DMS53 (cell line): ENCODE data around the gene JAK1.
"Not testable (repeated sequence)": the region's sequence is repeated elsewhere in the genome, so short reads cannot be mapped to it uniquely, and the experiment has no call there.

Source experiments
- DNase-seq: peaks from one replicate; lab custom pipeline; 2025; lab: John Stamatoyannopoulos, UW

Gene JAK1

DNA sequence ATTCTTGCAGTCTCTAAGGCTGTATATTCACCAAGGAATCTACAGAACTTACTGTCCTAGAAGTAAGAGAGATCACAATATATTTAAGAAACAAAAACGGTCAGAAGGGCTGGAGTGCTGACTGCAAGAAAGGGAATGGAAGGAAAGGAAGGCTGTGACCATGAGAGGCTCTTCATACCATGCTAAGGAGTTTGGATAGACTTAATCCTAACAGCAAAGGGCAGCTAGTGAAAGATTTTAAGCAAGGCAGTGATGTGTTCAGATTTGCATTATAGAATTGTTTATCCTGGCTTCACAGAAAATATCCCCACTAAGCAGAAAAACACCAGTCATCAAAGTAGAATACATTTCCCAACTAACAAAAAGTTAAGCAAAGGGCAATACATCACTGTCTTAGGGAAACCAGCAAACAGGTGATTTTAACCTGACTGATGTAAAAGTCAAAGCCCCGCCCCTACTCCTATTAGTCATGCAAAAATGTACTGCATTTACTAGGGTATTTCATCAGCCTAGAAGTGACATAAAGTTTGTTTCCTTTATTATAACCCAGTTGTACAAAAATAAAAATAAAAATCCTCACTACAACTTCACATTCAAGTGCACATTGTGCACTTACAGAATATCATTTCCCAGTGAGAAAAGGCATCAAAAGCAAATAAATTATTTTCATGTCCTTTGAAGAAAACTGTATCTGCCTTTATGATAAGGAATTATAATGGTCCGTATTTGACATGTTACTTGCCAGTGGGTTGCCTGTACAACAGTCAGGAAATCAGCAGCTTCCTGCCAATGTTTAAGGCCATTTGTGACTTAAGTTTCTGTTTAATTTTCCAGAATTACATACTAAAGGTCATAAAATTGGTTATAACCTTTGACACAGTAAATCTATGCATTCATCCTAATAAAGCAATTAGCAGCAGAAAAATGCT lies 17.2 kb downstream of the JAK1 start:
- peak; percentile 46 for DNase-seq

DNA sequence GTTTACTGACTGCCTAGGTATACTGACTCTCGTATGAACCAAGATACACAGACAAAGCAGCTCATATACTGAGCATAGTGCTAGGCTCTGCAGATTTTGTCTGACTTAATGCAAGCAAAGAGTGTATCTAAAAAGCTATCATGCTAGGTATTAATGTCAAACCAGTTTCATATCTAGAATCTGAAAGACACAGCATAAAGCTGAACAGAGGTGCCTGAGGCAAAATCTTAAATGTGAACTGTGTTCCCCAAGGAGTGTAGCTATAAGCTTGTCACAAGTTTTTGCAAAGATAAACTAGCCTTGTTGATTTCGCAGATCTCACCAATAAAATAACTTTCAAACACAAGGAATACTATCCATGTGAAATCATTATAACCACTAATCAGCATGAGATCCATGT lies 18.1 kb downstream of the JAK1 start:
- DNase-seq: no peak

DNA sequence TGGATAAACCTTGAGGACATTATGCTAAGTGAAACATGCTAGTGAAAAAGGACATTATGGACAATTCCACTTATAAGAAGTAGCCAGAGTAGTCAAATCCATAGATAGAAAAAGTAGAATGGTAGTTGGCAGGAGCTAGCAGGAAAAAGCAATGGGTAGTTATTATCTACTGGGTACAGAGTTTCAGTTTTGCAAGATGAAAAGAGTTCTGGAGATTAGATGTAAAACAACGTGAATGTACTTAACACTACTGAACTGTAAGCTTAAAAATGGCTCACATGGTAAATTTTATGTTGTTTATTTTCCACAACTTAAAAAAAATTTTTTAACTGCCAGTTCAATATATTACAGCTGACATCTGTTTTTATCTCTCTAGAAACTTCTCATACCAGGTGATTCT lies 19.4 kb downstream of the JAK1 start:
- no peak for DNase-seq

DNA sequence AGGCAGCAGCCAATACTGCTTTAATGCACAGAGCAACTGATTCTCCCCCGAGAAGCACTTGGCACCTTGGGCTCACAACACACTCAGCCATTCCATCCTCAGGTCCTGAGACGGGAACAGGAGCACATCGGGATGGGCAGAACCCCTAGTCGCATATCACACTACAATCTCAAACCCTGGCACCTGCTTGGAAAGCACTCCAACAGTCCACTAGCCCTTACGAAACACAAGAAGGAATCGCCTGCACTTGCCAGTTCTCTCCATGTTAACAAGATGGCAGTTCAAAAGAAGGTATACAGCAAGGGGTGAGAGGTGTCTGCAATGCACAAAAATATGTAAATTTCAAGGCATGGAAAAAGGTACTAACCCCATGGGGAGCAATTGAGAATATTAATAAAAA lies 21.4 kb downstream of the JAK1 start:
- DNase-seq: no peak

DNA sequence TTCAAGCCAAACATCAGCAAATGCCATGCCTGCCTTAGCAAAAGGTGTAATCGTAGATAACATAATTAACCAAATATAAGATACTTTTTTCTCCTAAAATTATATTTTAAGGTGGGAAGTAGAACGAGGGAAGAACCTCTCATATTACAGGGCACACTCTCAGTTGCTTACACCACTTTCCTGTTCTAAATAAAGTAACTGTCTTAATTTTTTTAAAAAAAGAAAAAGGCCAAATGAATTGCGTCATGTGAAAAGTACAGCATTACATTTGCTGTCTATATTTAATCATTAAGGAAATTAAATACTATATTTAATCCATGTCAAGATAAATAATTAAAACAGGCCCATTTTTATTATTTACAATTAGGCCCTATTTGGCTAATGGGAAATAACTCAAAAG lies 23.7 kb downstream of the JAK1 start:
- DNase-seq: no peak

DNA sequence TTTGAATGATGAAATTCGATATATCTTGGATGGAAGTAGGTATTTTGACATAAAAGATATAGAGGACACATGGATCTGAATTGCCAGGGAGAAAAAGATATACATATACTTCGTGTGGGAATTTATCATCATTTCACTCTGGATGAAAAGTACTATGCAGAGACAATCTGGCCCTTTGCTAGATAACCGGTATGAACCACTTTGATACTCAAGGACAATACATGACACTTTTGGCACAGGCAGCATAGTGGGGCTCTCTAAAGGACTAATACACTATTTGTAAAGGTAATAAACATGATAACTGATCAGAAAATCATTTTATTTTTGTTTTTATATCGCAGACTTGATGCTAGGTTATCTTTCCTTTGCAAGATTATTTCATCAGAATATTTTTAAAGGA lies 24.2 kb downstream of the JAK1 start:
- DNase-seq: no peak

DNA sequence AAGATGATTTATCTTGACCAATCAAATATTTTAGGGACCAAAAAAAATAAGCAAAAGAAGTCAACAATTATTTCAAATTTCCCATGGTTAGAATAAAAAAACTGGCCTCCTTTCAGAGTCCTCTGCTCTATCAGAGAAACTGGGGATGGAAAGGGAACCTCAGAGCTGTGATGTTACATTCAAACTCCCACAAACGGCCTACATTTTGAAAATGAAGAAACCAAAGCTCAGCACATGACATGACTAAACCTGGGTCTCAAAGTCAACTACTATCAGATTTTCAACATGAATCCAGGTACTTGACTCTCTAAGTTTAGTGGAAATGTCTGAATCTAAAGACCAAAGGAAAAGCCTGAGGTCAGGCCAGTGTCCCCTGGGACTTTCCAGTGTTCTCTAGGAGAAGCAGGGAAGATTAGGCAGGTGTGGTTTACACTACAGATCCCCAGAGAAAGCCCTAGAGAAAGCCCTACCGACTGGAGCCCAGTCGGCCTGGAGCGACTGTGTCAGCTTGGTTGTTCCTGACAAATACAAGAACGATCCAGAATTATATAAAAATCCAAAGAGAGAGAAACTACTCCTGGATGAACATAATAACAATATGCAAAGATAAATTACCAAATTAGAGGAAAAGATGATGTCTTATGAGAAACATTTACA lies 24.8 kb downstream of the JAK1 start:
- no peak for DNase-seq

DNA sequence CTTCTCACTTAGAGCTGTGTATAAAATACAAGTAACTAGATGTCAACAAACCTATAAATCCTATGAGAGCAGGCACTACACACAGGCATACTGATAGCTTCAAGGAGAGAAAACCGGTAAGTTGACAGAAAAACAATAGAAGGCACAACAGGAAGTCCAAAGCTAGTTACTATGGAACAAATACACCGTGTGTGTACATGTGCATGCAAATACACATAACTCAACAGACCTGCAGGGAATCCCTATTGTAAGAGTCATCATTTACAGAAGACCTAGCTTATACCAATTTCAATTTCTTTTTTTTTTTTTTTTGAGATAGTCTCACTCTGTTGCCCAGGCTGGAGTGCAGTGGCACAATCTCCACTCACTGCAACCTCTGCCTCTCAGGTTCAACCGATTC lies 26.3 kb downstream of the JAK1 start:
- DNase-seq: peak; percentile 55

DNA sequence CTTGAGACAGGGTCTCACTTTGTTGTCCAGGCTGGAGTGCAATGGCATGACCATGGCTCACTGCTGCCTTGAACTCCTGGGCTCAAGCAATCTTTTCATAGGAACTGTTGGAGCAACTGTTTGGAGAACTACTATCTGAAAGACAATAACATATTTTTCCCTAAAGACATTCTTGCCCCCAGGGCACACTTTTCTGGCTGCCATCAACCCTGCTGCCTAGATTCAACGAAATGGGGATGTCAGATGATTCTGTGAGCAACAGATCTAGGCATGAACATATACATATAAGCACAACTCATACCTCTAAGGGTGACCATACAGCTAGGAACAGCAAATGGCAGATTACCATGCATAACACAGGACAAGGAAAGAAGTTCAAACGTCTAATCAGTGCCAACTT lies 27.4 kb downstream of the JAK1 start:
- DNase-seq: no peak

DNA sequence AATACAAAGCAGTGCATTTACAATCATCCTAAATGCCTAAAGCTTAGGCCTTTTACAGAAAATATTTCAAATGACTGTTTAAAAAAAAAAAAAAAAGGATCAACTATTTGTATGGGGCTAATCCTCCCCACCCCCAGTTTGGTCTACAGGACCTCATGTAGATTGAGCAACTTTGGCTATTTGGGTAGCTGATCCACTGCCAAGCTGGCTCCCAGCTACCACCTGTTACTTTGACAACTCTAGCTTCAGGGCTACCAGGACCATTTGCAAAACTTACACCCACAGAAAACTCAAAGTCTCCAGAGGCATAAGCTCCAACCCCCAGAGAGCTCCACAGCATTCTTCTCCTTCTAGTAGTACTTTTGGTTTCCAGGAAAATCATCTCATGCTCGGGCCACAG lies 29.4 kb downstream of the JAK1 start:
- DNase-seq: no peak

DNA sequence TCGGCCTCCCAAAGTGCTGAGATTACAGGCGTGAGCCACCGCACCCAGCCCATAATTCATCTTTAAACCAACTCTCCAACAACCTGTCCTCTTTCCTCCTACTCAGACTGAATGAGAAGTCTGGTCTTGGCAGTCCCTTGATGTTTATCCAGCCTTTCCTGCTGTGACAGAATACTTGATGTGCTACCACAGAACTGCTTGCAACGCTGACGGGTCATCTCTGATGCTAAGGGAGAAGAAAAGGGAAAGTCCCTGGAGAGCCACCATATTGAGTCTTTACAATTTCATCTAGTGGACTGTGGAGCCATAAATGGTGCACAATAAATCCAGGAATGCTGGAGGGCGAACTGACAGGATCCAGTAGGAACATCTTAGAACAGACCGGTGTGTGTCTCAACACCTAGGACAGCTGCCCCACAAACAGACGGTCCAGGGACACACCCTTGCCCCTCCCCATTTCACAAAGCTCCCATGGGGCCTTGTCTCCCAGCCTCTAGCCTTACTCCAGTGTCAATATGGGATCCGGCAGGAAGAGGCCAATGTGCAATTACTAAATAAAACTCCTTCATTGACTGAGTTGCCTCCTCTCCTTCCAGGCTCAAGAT lies 30.7 kb downstream of the JAK1 start:
- DNase-seq: no peak

DNA sequence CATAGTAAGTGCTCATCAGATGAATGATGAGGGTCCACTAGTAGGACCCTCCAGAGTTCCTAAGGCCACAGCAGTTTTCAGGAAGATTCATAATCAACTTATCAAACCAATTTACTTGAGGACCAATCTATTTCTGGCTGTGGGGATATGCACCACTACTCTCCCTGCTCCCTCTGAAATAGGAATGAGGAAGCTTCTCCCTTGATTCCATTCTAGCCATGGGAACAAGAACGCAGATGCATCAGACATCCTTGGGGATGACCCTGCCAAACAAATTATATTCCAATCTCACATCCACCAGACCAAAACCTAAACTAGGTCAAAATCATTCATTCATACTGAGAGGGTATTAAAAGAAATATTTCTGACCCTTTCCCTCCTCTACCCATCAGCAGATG lies 31.5 kb downstream of the JAK1 start:
- no peak for DNase-seq

DNA sequence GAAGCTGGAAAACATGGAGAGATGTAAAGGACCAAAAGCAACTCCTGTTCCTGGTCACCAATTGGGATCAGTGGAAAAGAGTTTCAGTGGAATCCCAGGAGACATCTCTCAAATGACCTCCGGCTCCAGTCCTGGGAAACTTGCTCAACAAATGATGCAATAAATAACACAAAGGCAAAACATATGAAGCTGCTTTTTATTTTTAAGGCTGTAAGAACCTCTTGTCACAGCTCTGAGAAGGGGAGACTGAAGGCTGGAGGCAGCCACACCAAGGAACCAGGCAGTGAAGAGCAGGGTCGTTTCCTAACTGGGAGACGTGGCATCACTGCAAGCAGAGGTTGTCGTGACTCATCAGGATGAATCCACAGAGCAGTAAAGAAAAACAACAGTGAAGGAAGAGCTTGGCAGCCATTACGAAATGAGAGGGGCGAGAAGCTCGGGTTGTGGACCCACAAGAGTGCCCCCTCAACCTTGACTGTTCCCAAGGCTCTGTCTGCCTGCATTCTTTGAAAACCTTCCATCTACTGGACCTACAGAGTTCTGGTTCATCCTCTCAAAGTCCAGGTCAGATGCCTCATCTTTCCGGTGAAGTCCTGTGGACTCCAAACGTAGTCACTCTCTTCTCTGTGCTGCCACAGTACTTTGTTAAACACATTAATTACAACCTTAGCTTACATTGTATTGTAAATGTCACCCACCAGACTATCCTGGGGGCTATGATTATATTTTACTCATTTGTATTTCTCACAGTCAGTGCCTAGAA lies 32.1 kb downstream of the JAK1 start:
- DNase-seq: peak; percentile 27

DNA sequence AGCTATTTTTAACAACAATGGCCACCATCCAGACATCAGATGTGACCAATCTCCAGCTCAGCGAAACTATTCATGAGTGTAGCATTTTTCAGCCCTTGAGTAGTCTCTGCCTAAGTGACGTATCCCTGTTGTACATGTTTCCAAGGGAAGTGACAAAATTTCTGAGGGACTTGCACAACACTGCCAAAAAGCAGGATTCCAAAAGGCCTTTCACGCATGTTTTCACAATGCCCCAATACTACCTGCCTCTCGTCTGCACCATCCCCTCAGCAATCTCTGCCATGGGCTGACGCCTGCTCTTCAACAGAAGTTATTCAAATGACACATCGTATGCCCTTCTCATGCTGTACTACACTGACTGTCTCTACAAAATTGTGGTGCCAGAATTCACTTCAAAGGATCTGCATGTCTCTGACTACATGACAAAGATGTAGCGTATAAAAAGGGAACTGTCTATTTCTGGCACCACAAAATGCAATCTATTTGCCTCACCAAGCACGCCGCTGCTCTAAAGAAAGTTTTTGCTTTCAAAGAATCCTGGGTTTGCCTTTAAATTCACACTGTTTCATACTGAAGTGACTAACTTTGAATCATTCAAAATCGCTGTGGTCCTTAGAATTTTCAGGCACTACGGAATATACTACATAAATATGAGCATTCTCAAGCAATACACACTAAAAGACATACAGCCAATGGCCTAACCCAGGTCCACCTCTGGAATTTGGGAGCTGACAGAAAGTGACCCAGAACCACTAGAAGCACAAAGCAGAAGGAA lies 32.9 kb downstream of the JAK1 start:
- no peak for DNase-seq

DNA sequence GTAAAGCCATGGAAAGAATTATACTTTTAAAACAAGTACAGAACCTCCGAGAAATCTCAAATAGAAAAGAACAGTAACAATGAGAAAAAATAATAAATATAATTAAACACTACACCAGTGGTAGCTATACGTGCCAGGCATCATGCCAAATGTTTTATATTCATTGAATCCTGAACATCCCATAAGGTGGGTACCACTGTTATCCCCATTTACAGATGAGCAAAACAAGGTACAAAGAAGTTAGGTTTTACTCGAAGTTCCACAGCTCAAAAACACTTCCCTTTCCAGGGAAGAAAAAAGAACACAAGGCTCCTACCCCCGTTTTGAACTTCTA lies 33.4 kb downstream of the JAK1 start:
- no peak for DNase-seq

DNA sequence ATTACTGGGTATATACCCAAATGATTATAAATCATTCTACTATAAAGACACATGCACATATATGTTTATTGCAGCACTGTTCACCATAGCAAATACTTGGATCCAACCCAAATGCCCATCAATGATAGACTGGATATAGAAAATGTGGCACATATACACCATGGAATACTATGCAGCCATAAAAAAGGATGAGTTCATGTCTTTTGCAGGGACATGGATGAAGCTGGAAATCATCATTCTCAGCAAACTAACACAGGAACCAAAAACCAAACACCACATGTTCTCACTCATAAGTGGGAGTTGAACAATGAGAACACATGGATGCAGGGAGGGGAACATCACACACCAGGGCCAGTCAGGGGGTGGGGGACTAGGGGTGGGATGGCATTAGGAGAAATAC lies 35.7 kb downstream of the JAK1 start:
- not testable (repeated sequence) for DNase-seq

DNA sequence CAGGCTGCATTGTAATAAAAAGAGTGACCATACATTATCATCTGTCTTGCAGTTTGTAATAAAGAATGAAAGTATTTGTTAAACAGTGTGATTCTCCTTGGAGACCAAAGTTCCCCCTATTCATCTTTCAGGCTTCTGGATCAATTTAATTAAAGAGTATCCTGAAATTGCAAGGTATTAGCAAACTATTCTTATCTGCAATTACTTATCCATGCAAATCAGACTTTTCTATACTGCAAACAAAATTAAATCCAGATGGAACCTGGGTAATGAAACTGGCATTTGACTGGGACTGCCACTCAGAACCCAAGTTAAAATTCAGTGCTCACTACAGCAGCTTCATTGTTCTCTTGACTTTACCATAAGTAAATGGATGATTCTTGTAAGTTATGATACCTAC lies 37.1 kb downstream of the JAK1 start:
- DNase-seq: no peak

DNA sequence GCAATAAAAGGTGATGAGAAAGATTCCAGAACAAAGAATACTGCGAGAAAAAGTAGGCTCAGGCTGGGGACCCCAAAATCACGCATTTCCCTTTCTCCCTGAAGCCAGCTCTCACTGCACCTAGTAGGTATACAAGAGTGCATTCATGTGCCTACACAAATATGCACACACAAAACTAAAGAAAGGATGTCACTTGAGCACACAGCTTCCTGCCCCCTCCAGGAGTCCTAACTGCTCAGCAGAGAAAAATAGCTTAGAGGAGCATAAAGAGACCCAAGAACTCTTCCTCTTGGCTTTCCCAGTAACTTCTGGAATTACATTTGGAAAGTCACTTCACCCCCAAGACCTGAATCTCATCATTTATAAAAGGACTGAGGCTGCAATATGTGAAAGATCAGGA lies 38.0 kb downstream of the JAK1 start:
- DNase-seq: no peak

DNA sequence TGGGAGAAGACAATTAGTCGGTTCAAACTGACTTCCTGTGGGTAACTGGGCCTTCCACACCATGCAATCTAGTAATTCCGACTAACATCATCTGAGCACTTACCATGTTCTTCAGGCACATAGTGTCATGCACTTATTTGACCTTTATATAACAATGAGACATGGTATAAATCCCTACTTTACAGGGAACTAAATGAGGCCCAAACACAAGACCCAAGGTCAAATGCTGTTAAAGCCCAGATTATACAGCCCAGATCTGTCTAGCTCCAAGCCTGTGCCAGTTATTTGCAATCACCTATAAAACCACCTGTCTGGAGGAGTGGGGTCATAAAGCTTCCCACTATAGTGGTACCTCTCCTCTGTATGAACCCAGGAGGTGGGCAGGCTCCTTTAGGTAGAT lies 40.8 kb downstream of the JAK1 start:
- DNase-seq: no peak

DNA sequence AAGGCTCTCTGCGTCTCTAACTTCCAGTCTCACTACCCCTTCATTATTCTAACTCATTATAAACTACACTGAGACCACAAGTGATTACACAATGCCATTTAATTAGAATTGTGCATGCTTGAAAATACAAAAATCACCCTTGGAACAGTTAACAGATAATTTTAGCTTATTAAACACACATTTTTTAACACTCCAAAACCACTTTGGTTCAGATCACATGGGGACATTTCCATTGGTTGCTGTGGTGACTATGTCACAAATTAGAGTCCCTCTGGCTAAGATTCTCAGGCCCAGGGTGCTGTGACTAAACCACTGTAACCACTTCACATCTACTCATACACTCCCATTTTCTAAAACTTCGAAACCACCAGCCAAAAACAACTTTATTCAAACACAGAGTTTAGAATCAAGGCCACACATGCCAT lies 43.0 kb downstream of the JAK1 start:
- peak; percentile 54 for DNase-seq

DNA sequence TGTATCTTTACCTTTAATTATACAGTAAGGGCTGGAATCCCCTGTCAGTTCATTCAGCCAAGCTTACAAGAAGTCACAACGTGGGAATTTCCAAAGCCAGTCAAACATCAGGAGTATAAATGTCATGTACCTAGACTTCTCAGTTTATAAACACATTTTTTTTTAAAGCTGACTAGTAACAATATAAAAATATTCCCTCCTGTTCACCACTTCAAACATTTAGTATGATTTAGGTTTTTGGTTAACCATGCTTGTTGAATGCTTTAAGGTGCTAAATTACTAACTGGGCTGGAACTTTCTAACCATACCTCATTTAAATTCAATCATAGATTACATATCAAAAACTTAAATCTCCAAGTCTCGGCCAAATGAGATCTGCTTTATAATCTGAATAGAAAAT lies 44.0 kb downstream of the JAK1 start:
- no peak for DNase-seq

DNA sequence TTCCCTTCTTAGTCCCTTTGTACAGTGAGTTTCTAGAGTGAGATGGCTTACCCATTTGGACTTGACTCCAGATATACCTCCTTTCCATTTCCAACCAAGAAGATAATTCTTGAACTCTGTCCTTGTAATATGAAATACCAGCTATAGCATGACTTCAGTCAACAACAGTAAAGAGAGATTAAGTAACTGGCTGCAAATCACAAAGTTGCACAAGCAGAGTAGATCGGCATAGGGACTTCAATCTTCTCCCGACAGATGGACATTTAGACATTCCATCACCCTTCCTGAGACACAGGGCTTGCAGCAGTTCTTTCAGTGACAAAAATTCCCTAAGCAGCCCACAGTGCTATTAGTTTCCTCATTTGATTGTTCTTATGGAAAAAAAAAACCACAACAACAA lies 44.6 kb downstream of the JAK1 start:
- no peak for DNase-seq
